GM12878 (cell line): Measurements from ENCODE around the gene PCDHGA1. TPM values are rescaled to one million over a fixed set of nuclear protein-coding genes. Genes with fewer than 3 reads are reported as not detected.

Source experiments
- CBFB ChIP-seq: IDR thresholded peaks from 2 replicates; pipeline ENCODE4 v1.6.1; 2016; ENCODE audit warnings: antibody characterized with exemption, low read depth
- CEBPZ ChIP-seq: fragments of 150-350 bp; IDR thresholded peaks from 2 replicates; pipeline ENCODE4 v1.6.1; 2016; ENCODE audit warnings: low read depth, low read length
- DPF2 ChIP-seq: fragments of 450-650 bp; IDR thresholded peaks from 2 replicates; pipeline ENCODE4 v1.6.1; 2017; ENCODE audit warnings: mild to moderate bottlenecking
- EZH2 ChIP-seq: IDR thresholded peaks from 2 replicates; pipeline ENCODE4 v1.6.1; 2012; ENCODE audit warnings: low read depth, mild to moderate bottlenecking, control low read depth, inconsistent platforms, low read length, borderline replicate concordance; ENCODE audit not compliant: control insufficient read depth
- SP1 ChIP-seq: IDR thresholded peaks from one replicate; pipeline ENCODE4 v1.6.1; 2011; ENCODE audit warnings: low read depth, low read length
- SRF ChIP-seq, 2 experiments: IDR thresholded peaks; 2 replicates each; pipeline ENCODE4 v1.6.1; 2011; ENCODE audit warnings: low read depth in 2 of 2, low read length in 2 of 2, mild to moderate bottlenecking in 1 of 2, moderate library complexity in 1 of 2
- ZNF687 ChIP-seq: fragments of 450-650 bp; IDR thresholded peaks from 2 replicates; pipeline ENCODE4 v1.6.1; 2017; ENCODE audit warnings: mild to moderate bottlenecking, moderate library complexity
- polyA plus RNA-seq, 11 experiments: library from polyadenylated mRNA; depleted of rRNA in 4 of 11; unstranded in 6 of 11; stranded (reverse) in 5 of 11; fragments of >200 nt; fragmentation: Nextera tagmentation in 4 of 11; fragmentation: Illumina TruSeq in 1 of 11; extraction: Ambion mirVana in 4 of 11; extraction: Trizol in 1 of 11; gene quantifications; 1 replicate in 1 of 11; 2 replicates in 10 of 11; pipeline versions ENCODE4 v1.2.1 to v1.2.3, GENCODE V29; 2011 to 2016; ENCODE audit warnings: inconsistent platforms in 2 of 11, missing spikeins in 2 of 11, low read depth in 1 of 11
- total RNA-seq, 4 experiments: library from RNA; depleted of rRNA in 3 of 4; stranded (reverse); fragments of >200 nt in 3 of 4; fragmentation: Illumina TruSeq in 1 of 4; extraction: Trizol in 1 of 4; gene quantifications; 2 replicates each; pipeline versions ENCODE4 v1.2.1 to v1.2.3, GENCODE V29; 2013 to 2021

PCDHGA1 gene
- total and polyA plus RNA-seq, 10 of the 15 experiments (the other 5 are each of a cell fraction or from before 2014, with no cell fraction given) = 0.02 to 0.51 (median 0.19) TPM; not detected in 3

GRCh38 chr5:141515141-141515540 is 184.8 kb downstream of the PCDHGA1 start (continued):
- TF ChIP-seq ZNF687 (no peak), DPF2 (no peak), SRF (IDR thresholded peaks at IDR 0.05; ENCODE audit: low read depth in 2 of 2, low read length in 2 of 2) (no peak), CBFB (no peak), EZH2 (no peak), CEBPZ (no peak), SP1 (no peak)
